ENCODE results near the gene S100A13.
A peak's percentile ranks its signal among the peaks of the same experiment; 100 is the strongest.
"Not testable (repeated sequence)": the region's sequence is repeated elsewhere in the genome, so short reads cannot be mapped to it uniquely, and the experiment has no call there.

S100A13 gene

GRCh38 chr1:153647346-153647714 is 20.0 kb upstream of the S100A13 start:
- DNase-seq, result no peak

DNA sequence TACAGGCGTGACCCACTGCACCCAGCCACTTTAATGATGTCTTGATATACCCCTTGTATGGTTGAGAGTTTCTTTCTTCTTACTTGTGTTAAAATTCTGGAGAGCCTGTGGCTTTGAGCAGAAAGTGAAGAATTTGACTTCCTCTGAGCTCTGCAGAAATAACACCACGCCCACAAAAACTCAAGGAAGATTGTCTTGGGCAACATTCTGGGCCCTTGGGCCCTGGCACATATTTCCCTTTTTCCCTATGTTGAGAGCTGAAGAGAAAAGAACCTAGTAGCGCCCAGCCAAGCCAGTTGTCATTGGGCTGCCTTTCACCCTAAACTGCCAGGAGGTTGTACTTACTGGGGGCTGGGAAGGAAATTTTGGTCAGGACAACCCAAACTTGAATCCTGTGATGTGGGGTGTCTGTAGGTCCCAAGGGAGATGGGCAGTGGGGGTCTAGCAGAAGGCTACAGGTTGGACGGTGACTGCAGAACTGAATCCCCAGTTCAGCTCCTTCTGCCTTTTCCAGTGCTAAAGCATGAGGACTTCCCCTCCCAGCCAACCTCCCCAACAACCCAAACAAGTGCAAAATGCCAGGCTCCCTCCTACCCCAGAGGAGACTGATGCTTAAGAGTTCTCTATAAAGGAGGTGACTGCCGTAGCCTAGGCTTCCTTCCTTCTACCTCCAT is 19.5 kb upstream of the S100A13 start:
- no peak for DNase-seq

GRCh38 chr1:153643816-153644215 is 16.5 kb upstream of the S100A13 start:
- DNase-seq, result no peak

DNA sequence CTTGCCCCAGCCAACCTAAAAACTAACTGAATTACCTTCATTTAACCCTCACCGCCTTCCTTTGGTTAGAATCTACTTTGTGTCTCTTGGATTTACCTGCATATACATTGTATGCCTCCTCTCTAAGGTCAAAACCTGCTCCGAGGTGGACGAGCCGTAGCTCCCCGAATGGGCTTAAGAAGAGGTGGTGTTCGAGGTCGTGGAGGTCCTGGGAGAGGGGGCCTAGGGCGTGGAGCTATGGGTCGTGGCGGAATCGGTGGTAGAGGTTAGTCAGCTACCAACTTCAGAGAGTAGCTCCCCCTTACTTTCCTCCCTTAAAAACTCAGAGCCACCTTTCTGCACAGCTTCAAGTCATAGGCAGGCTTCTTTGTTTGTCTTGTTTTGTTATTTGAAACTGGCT is 15.8 kb upstream of the S100A13 start:
- DNase-seq, result no peak

DNA sequence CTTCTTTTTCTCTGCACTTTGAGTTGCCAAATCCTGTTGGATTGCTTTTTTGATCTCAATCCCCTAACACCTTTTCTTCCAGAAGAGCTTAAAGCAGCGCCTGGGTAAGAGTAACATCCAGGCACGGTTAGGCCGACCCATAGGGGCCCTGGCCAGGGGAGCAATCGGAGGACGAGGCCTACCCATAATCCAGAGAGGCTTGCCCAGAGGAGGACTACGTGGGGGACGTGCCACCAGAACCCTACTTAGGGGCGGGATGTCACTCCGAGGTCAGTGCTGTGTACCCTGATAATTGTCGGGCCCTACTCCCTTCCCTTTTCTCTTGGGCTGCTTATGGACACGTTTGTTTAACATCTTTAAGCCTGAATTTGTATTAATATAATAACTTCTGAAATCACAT is 14.9 kb upstream of the S100A13 start:
- DNase-seq, result no peak

- no peak for DNase-seq
Observed at GRCh38 chr1:153640861-153641260, 13.6 kb upstream of the S100A13 start.

DNA sequence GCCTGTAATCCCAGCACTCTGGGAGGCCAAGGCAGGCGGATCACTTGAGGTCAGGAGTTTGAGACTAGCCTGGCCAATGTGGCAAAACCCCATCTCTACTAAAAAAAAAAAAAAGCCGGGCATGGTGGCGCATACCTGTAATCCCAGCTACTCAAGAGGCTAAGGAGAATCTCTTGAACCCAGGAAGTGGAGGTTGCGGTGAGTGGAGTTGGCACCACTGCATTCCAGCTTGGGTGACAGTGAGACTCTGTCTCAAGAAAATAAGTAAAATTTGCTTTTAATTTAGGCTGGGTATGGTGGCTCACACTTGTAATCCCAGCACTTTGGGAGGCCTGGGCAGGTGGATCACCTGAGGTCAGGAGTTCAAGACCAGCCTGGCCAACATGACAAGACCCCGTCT is 12.9 kb upstream of the S100A13 start:
- DNase-seq, result not testable (repeated sequence)

GRCh38 chr1:153639280-153639679 is 12.0 kb upstream of the S100A13 start:
- DNase-seq, result no peak

- DNase-seq, result no peak
Observed at GRCh38 chr1:153638261-153638660, 11.0 kb upstream of the S100A13 start.

GRCh38 chr1:153636312-153636711 is 9.0 kb upstream of the S100A13 start:
- DNase-seq, result no peak

- no peak for DNase-seq
Observed at GRCh38 chr1:153635872-153636271, 8.6 kb upstream of the S100A13 start.

DNA sequence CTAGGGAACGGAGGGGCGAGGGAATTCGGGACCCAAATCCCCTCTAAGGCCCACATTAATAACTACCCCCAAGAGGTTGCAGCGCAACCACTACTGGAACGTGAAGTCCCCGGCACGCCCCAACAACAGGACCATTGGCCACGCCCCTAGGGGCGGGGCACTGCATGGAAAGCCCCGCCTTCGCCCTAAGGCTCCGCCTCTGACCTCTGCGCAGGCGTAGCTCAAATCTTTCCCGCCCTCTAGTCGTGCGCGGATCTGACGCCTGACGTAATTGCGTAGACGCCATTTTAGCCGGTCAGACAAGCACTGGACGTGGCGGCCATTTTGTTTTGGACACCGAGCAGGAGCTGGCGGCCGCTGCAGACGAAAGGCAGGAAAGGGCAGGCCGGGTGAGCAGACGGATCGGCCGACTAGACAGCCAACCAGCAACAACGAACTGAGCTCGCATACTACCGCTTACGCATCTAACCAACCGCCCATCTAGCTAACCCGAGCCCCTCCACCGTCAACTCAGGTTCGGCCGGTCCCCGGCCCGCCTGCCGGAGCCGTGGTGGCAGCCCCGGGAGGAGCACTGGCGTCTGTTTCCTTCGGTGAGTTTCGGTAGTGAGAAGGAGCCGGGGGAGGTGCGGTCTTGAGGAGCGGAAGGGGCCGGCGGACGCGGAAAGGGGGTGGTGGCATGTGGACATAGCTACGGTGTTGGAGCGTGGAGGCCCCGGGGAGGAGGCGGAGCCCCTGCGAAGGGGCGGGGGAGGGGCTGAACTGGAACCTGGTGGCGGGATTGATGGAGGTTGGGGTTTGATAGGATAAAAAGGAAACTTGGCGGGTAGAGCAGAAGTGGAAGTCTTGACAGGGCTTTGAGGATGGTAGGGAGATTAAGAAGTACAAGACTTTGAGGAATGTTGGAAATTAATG is 6.7 kb upstream of the S100A13 start, which contains the start of gene CHTOP:
TSS of gene CHTOP (plus strand) at position 313 of the 912 bp plus-strand sequence. CDS start 2,523 bp downstream, outside the sequence.
- peak; percentile 69 to 93 for DNase-seq

GRCh38 chr1:153633161-153633753 is 6.0 kb upstream of the S100A13 start:
- no peak for DNase-seq

GRCh38 chr1:153631047-153632022 is 4.0 kb upstream of the S100A13 start:
- no peak for DNase-seq

- no peak for DNase-seq
Observed at GRCh38 chr1:153630384-153630783, 3.1 kb upstream of the S100A13 start.

- DNase-seq, result no peak
Observed at GRCh38 chr1:153629971-153630370, 2.7 kb upstream of the S100A13 start.

DNA sequence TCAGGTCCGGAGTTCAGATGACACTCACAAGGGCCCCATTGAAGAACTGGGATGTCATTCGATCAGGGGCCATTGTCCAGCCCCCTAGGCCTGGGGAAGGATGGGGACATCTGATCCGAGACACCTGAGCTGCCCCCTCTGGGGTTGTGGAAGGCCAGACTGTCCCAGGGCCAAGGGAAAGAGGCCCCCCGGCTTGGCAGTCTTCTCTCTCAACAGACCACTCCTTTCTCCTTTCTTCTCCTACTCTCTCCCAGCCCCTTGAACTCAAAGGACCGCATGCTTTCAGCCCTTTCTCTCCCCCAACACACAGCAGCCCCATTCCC is 2.0 kb upstream of the S100A13 start:
- DNase-seq, result no peak

- DNase-seq, result no peak
Observed at GRCh38 chr1:153628638-153629342, 1.5 kb upstream of the S100A13 start.

GRCh38 chr1:153627715-153628626 is 666 bp upstream of the S100A13 start, which contains the start of gene S100A1:
Gene S100A1, plus strand, starts transcription at chr1:153628434. Its CDS starts 2,088 bp downstream, at chr1:153630522.
- no peak for DNase-seq

DNA sequence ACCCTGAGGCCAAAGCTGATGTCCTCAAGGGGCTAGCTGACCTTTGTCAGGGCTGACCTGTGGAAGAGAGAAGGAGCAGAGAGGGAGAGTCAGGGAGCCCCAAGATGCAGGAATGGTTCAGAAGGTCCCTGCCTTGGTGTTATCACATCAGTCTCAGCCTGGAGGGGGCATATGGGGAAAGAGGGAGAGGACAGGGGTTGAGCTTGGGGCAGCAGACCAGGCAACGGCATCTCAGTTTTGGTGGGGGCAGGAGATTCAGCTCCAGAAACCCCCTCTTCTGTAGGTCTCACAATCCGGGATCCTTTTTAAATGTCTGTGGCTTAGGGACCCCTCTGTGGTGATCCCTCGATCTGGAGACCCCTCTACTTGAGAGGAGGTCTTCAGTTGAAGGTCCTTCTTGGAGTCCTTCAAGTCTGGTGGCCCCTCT is 815 bp downstream of the S100A13 start:
- DNase-seq, result no peak
